Measurements from ENCODE around the gene TERB1. TPM values are rescaled to one million over a fixed set of nuclear protein-coding genes. Genes with fewer than 3 reads are reported as not detected.

TERB1 gene
- total and polyA plus RNA-seq, 10 donors: 0.04 to 0.41 TPM; not detected in 8

GRCh38 chr16:66741950-66742808 lies 59.2 kb downstream of the TERB1 start:
- intact Hi-C loops (cut with DNase I; ENCODE audit: low total_unique reads): no loop called here
- WGBS, 5 donors: 55 to 70% (median 58%) methylated on average over 10 of the region's 10 CpGs
- H3K27me3 ChIP-seq (replicated peaks in 1 of 7): no peaks in the 10 kb centered on the region
- H3K9me3 ChIP-seq: no peaks in the 10 kb centered on the region
- DNase-seq: no peak
- H3K27ac ChIP-seq: peak overlapping the region; percentile 53 to 85 (median 76)
- peaks cover 0 to 100% (median 77%) of the 10 kb centered on the region in 6 donors for H3K36me3 ChIP-seq
- H3K4me3 ChIP-seq: no peak overlapping the region
- H3K4me1 ChIP-seq: peaks cover 20 to 96% (median 48%) of the 10 kb centered on the region in 6 donors
- TF ChIP-seq POLR2A (IDR thresholded peaks at IDR 0.05) (no peak), POLR2AphosphoS5 (IDR thresholded peaks at IDR 0.05) (no peak)
- TF ChIP-seq, protein P1, sequence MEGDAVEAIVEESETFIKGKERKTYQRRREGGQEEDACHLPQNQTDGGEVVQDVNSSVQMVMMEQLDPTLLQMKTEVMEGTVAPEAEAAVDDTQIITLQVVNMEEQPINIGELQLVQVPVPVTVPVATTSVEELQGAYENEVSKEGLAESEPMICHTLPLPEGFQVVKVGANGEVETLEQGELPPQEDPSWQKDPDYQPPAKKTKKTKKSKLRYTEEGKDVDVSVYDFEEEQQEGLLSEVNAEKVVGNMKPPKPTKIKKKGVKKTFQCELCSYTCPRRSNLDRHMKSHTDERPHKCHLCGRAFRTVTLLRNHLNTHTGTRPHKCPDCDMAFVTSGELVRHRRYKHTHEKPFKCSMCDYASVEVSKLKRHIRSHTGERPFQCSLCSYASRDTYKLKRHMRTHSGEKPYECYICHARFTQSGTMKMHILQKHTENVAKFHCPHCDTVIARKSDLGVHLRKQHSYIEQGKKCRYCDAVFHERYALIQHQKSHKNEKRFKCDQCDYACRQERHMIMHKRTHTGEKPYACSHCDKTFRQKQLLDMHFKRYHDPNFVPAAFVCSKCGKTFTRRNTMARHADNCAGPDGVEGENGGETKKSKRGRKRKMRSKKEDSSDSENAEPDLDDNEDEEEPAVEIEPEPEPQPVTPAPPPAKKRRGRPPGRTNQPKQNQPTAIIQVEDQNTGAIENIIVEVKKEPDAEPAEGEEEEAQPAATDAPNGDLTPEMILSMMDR (IDR thresholded peaks at IDR 0.05 in 8 of 11, conservative IDR thresholded peaks at IDR 0.05 in 3 of 11): no peak

- peak; percentile 64 to 72 (median 69) for TF ChIP-seq POLR2AphosphoS5 (IDR thresholded peaks at IDR 0.05)
- TF ChIP-seq, protein P1 (IDR thresholded peaks at IDR 0.05 in 8 of 11, conservative IDR thresholded peaks at IDR 0.05 in 3 of 11): no peak
- no peak for TF ChIP-seq POLR2A (IDR thresholded peaks at IDR 0.05)
- intact Hi-C loops (cut with DNase I; ENCODE audit: low total_unique reads): no loop called here
- Histone ChIP-seq H3K36me3 (peaks cover 0 to 100% (median 75%) of the 10 kb centered on the region in 6 donors), H3K4me3 (no peak overlapping the region), H3K27me3 (replicated peaks in 1 of 7) (no peaks in the 10 kb centered on the region), H3K9me3 (no peaks in the 10 kb centered on the region), H3K4me1 (peaks cover 20 to 93% (median 44%) of the 10 kb centered on the region in 6 donors), H3K27ac (peak overlapping the region; percentile 53 to 85 (median 76))
- WGBS, 5 donors: 47 to 74% (median 54%) methylated on average over 10 of the region's 10 CpGs
- DNase-seq: no peak
Measured at GRCh38 chr16:66741169-66741900, 60.0 kb downstream of the TERB1 start.

- Histone ChIP-seq H3K27me3 (replicated peaks in 1 of 7) (no peaks in the 10 kb centered on the region), H3K27ac (peak overlapping the region; percentile 53 to 85 (median 76)), H3K36me3 (peaks cover 0 to 100% (median 76%) of the 10 kb centered on the region in 6 donors), H3K4me3 (no peak overlapping the region), H3K4me1 (peaks cover 20 to 85% (median 38%) of the 10 kb centered on the region in 6 donors), H3K9me3 (no peaks in the 10 kb centered on the region)
- WGBS, 5 donors: 36 to 79% (median 57%) methylated on average over 2 of the region's 2 CpGs
- intact Hi-C loops (cut with DNase I; ENCODE audit: low total_unique reads): no loop called here
- DNase-seq: no peak
- peak in 1 of 3 donors; percentile 57 for TF ChIP-seq POLR2AphosphoS5 (IDR thresholded peaks at IDR 0.05)
- TF ChIP-seq, protein P1 (IDR thresholded peaks at IDR 0.05 in 8 of 11, conservative IDR thresholded peaks at IDR 0.05 in 3 of 11): no peak
Measured at GRCh38 chr16:66740533-66740932, 60.9 kb downstream of the TERB1 start.
